GM23248 (cell line): Measurements from ENCODE around the gene KLHDC9. TPM values are rescaled to one million over a fixed set of nuclear protein-coding genes. Genes with fewer than 3 reads are reported as not detected.

ENCODE experiments used
- DNase-seq: peaks from one replicate; pipeline ENCODE4 v3.0.0-alpha.2; 2015
- H2AFZ ChIP-seq: fragments of 200-600 bp; sonication (generic); 2 replicates; pipeline ENCODE4 v1.6.1; 2016; ENCODE audit warnings: antibody characterized with exemption
- H3F3A ChIP-seq: fragments of 200-600 bp; sonication (generic); 2 replicates; pipeline ENCODE4 v1.6.1; 2016; ENCODE audit warnings: mild to moderate bottlenecking, antibody characterized with exemption, mixed run types; ENCODE audit not compliant: insufficient read depth
- H3K27ac ChIP-seq: fragments of 200-600 bp; sonication (generic); 2 replicates; pipeline ENCODE4 v1.5.1; 2016; ENCODE audit warnings: mild to moderate bottlenecking
- H3K27me3 ChIP-seq: fragments of 200-600 bp; sonication (generic); replicated peaks from 2 replicates; pipeline ENCODE4 v1.6.1; 2016; ENCODE audit warnings: mild to moderate bottlenecking; ENCODE audit not compliant: insufficient read depth
- H3K36me3 ChIP-seq: fragments of 200-600 bp; sonication (generic); 2 replicates; pipeline ENCODE4 v1.6.1; 2016; ENCODE audit warnings: low read depth, mild to moderate bottlenecking
- H3K4me1 ChIP-seq: fragments of 200-600 bp; sonication (generic); 2 replicates; pipeline ENCODE4 v1.6.1; 2016; ENCODE audit warnings: mild to moderate bottlenecking; ENCODE audit not compliant: insufficient read depth
- H3K4me2 ChIP-seq: fragments of 200-600 bp; sonication (generic); one replicate; pipeline ENCODE4 v1.6.1; 2016; ENCODE audit warnings: mild to moderate bottlenecking; ENCODE audit not compliant: unreplicated experiment
- H3K4me3 ChIP-seq: fragments of 200-600 bp; sonication (generic); 2 replicates; pipeline ENCODE4 v1.5.1; 2016; ENCODE audit warnings: mild to moderate bottlenecking
- H3K79me2 ChIP-seq: fragments of 200-600 bp; sonication (generic); 2 replicates; pipeline ENCODE4 v1.6.1; 2016; ENCODE audit warnings: mild to moderate bottlenecking; ENCODE audit not compliant: insufficient read depth
- H3K9ac ChIP-seq: fragments of 200-600 bp; sonication (generic); 2 replicates; pipeline ENCODE4 v1.6.1; 2016; ENCODE audit warnings: mild to moderate bottlenecking
- H3K9me2 ChIP-seq: fragments of 200-600 bp; sonication (generic); 2 replicates; pipeline ENCODE4 v1.6.1; 2016; ENCODE audit warnings: mixed run types, mild to moderate bottlenecking, moderate library complexity; ENCODE audit not compliant: insufficient read depth
- H3K9me3 ChIP-seq: fragments of 200-600 bp; sonication (generic); one replicate; pipeline ENCODE4 v1.6.1; 2017; ENCODE audit warnings: low read depth
- H4K20me1 ChIP-seq: fragments of 200-600 bp; sonication (generic); 2 replicates; pipeline ENCODE4 v1.6.0; 2016; ENCODE audit not compliant: insufficient read depth
- EZH2 ChIP-seq: fragments of 200-600 bp; sonication (generic); IDR thresholded peaks from 2 replicates; pipeline ENCODE4 v1.6.1; 2018; ENCODE audit warnings: antibody characterized with exemption, mild to moderate bottlenecking; ENCODE audit not compliant: insufficient read depth, poor library complexity, severe bottlenecking
- EZH2phosphoT487 ChIP-seq: fragments of 200-600 bp; sonication (generic); IDR thresholded peaks from 2 replicates; pipeline ENCODE4 v1.6.1; 2018; ENCODE audit warnings: antibody characterized with exemption, moderate library complexity, mild to moderate bottlenecking, low read depth; ENCODE audit not compliant: insufficient read depth
- WGBS, 2 experiments: methylation state at CpG; one replicate each; pipeline ENCODE4 v1.1.6; 2015 to 2017; ENCODE audit warnings: low lambda C conversion rate in 2 of 2, low coverage in 1 of 2; ENCODE audit errors: missing lambda C conversion rate in 2 of 2; 5-methylcytosine and 5-hydroxymethylcytosine counted together
- in situ Hi-C: fragments of 300-500 bp; cut with MboI; formaldehyde crosslinking; loops from 2 replicates; pipeline ENCODE4 v1.15.0; 2020
- polyA plus RNA-seq: library from polyadenylated mRNA; unstranded; fragments of >200 nt; fragmentation: Nextera tagmentation; extraction: Ambion mirVana; gene quantifications from 2 replicates; pipeline ENCODE4 v1.2.1, GENCODE V29; 2016
- total RNA-seq: library from RNA; depleted of rRNA; stranded (reverse); fragments of >200 nt; shearing (Covaris generic); gene quantifications from 2 replicates; pipeline ENCODE4 v1.2.3, GENCODE V29; 2014

KLHDC9 gene
- total and polyA plus RNA-seq, 2 experiments from 2014 or later = 3.2 to 3.7 TPM

DNA sequence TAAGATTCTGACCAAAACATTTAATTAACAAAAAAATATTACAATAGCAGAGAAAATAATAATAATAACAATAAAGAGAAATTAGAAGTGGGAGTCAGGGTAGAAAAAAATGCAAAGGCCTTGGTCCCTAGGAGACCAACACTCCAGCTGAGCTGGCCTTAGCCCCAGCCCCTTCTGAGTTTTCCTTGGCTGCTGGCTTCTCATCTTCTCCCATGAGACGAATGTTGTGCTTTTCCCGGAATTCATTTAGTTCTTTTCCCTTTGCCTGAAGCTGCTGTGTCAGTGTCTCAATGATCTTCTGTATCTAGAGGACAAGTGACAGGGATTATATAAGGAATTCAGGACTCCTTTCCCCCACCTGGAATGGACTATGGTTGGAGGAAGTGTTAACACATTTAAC, 2.4 kb downstream of the KLHDC9 start:
- no peak for DNase-seq
- peaks cover 17% of the 10 kb centered on the region for H3K4me1 ChIP-seq
- no peak overlapping the region for H3K27ac ChIP-seq
- no peaks in the 10 kb centered on the region for H3K36me3 ChIP-seq
- H3F3A ChIP-seq = peaks cover 18% of the 10 kb centered on the region; the same call in 1 of the 2 replicates
- no peaks in the 10 kb centered on the region for H4K20me1 ChIP-seq
- TF ChIP-seq EZH2phosphoT487 (no peak), EZH2 (no peak)
- in situ Hi-C loops = no loop called here
- no peaks in the 10 kb centered on the region for H3K27me3 ChIP-seq
- no peaks in the 10 kb centered on the region for H3K9me2 ChIP-seq
- H2AFZ ChIP-seq = no peak overlapping the region
- WGBS, 2 experiments = 46 to 56% methylated on average over 2 of the region's 2 CpGs
- no peak overlapping the region for H3K4me2 ChIP-seq
- H3K9ac ChIP-seq = no peak overlapping the region
- H3K9me3 ChIP-seq = no peaks in the 10 kb centered on the region
- H3K79me2 ChIP-seq = peaks cover 38% of the 10 kb centered on the region
- H3K4me3 ChIP-seq = no peak overlapping the region

DNA sequence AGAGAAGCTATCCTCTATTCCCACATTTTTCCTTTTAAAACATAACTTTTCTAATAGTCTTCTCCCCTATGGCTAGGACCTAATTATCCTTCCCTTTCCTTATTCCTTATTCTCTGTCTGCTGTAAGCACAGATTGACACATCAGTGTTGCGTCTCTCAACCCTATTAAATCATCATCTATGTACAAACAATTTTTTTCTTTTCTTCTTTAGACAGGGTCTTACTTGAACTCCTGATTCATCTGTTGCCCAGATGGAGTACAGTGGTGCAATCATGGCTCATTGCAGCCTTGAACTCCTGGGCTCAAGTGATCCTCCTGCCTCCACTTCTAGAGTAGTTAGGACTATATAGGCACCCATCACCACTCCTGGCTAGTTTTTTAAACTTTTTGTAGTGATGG, 8.3 kb downstream of the KLHDC9 start:
- in situ Hi-C loops = no loop called here
- H4K20me1 ChIP-seq = no peaks in the 10 kb centered on the region
- no peak for TF ChIP-seq EZH2phosphoT487
- no peak for TF ChIP-seq EZH2
- no peak overlapping the region for H3K9ac ChIP-seq
- H2AFZ ChIP-seq = no peak overlapping the region
- H3K79me2 ChIP-seq = peaks cover 96% of the 10 kb centered on the region
- no peaks in the 10 kb centered on the region for H3K9me3 ChIP-seq
- H3K27ac ChIP-seq = no peak overlapping the region
- H3K9me2 ChIP-seq = no peaks in the 10 kb centered on the region
- no peaks in the 10 kb centered on the region for H3K4me1 ChIP-seq
- WGBS, 2 experiments = 94 to 95% methylated on average over 1 of the region's 1 CpG
- DNase-seq = no peak
- H3K4me2 ChIP-seq = no peak overlapping the region
- no peak overlapping the region for H3K4me3 ChIP-seq
- H3K27me3 ChIP-seq = no peaks in the 10 kb centered on the region
- no peaks in the 10 kb centered on the region for H3F3A ChIP-seq
- H3K36me3 ChIP-seq = no peaks in the 10 kb centered on the region

DNA sequence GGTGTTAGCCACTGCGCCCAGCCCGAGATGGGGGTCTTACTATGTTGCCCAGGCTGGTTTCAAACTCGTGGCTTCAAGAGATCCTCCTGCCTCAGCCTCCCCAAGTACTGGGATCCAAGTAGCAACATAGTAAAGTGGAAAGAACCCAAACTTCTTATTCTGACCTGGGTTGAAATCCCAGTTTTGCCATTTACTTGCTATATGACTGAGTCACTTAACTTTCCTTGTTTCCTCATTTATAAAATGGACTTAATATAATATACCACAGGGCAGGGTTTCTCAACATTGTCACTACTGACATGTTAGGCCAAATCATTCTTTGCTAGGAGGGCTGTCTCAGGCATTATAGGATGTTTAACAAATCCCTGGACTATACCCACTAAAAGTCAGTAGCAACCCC, 13.0 kb downstream of the KLHDC9 start:
- Histone ChIP-seq H3K4me1 (peaks cover 20% of the 10 kb centered on the region), H4K20me1 (no peaks in the 10 kb centered on the region), H3K9me2 (no peaks in the 10 kb centered on the region), H3K4me2 (no peak overlapping the region), H2AFZ (no peak overlapping the region), H3K4me3 (no peak overlapping the region), H3K79me2 (peaks cover 99% of the 10 kb centered on the region), H3F3A (0 out of 2 replicates have a peak, but pooled peaks cover 4% of the 10 kb centered on the region), H3K9me3 (no peaks in the 10 kb centered on the region), H3K27ac (no peak overlapping the region), H3K27me3 (no peaks in the 10 kb centered on the region), H3K36me3 (no peaks in the 10 kb centered on the region; the same call in 1 of the 2 replicates), H3K9ac (no peak overlapping the region)
- WGBS, 2 experiments = 77 to 79% methylated on average over 3 of the region's 3 CpGs
- no peak for DNase-seq
- in situ Hi-C loops = no loop called here
- TF ChIP-seq EZH2 (no peak), EZH2phosphoT487 (no peak)

DNA sequence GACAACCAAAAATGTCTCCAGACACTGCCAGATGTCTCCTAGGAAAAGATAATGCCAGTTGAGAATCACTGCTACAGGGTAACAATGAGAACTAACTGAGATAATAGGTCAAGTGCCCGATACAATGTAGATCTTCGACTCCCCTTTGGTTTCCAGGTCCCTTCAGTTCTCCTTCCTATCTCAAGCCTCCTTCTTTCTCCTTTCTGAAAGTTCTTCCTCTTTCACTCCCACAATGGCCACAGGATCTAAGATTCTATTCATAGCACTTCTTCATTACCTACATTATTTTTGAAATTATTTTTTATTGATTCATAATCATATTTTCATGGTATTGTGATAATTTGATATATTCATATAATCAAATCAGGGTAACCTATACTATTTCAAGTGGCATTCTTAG, 13.4 kb downstream of the KLHDC9 start:
- DNase-seq = no peak
- no peak for TF ChIP-seq EZH2phosphoT487
- no peak for TF ChIP-seq EZH2
- H3K4me1 ChIP-seq = peaks cover 23% of the 10 kb centered on the region
- H2AFZ ChIP-seq = no peak overlapping the region
- 97 to 100% methylated on average over 2 of the region's 2 CpGs for WGBS, 2 experiments
- no peaks in the 10 kb centered on the region for H3K27me3 ChIP-seq
- H3K79me2 ChIP-seq = peaks cover 99% of the 10 kb centered on the region
- H3K36me3 ChIP-seq = no peaks in the 10 kb centered on the region; the same call in 1 of the 2 replicates
- no peak overlapping the region for H3K27ac ChIP-seq
- no peak overlapping the region for H3K4me3 ChIP-seq
- H4K20me1 ChIP-seq = no peaks in the 10 kb centered on the region
- in situ Hi-C loops = no loop called here
- no peaks in the 10 kb centered on the region for H3K9me2 ChIP-seq
- H3K4me2 ChIP-seq = no peak overlapping the region
- no peaks in the 10 kb centered on the region for H3K9me3 ChIP-seq
- H3F3A ChIP-seq = 0 out of 2 replicates have a peak, but pooled peaks cover 4% of the 10 kb centered on the region
- H3K9ac ChIP-seq = no peak overlapping the region

DNA sequence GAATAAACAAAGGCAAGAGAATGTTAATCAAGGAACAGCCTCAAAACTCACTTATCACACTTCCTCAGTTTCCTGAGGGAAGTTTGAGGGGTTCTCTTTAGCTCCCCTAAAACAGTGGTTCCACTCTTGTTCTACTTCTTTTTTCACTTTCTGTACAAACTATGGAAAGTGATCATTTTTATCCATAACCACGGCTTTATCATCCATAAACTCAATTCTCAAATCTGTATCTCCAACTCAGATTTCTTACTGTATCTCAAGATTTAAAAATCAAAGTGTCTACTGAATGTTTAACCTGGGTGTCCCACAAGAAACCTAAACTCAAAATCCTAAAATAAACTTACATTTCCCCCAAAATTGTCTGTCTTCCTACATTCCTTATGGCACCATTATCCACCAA, 15.8 kb downstream of the KLHDC9 start:
- no peak overlapping the region for H3K27ac ChIP-seq
- DNase-seq = no peak
- peaks cover 95% of the 10 kb centered on the region for H3K79me2 ChIP-seq
- no peak overlapping the region for H3K9ac ChIP-seq
- no peaks in the 10 kb centered on the region; the same call in 1 of the 2 replicates for H3K36me3 ChIP-seq
- in situ Hi-C loops = no loop called here
- TF ChIP-seq EZH2 (no peak), EZH2phosphoT487 (no peak)
- H3K27me3 ChIP-seq = no peaks in the 10 kb centered on the region
- H3F3A ChIP-seq = peaks cover 11% of the 10 kb centered on the region; the same call in 1 of the 2 replicates
- no peak overlapping the region for H3K4me3 ChIP-seq
- peaks cover 36% of the 10 kb centered on the region for H3K4me1 ChIP-seq
- no peaks in the 10 kb centered on the region for H3K9me3 ChIP-seq
- H3K4me2 ChIP-seq = no peak overlapping the region
- H4K20me1 ChIP-seq = no peaks in the 10 kb centered on the region
- 100% methylated on average over 1 of the region's 1 CpG for WGBS, 2 experiments
- no peak overlapping the region for H2AFZ ChIP-seq
- no peaks in the 10 kb centered on the region for H3K9me2 ChIP-seq
